ENCODE measurements around the gene SLC8A1.

DNA sequence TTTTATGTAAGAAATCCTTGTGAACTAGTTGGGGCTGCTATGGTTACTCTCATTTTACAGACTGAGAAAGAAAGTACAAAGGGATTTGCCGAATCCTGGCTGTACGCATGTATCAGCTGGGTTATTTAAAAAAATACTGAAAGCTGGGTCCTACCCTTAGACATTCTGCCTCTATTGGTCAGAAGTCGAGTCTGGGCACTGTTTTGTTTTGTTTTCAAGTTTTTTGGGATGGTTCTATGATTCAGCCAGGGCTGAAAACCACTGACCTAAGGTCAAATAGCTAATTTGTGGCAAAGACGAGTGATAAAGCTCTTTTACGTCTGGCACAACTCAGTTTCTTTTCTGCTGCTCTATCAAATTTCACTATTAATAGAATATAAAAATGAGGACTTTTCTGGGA, 5.9 kb upstream of the SLC8A1 start:
- TF ChIP-seq BHLHE40 (IDR thresholded peaks at IDR 0.05; ENCODE audit: low read length) (no peak), MAFK (conservative IDR thresholded peaks at IDR 0.05 in 1 of 2, IDR thresholded peaks at IDR 0.05 in 1 of 2; ENCODE audit: low read length in 2 of 2) (no peak), NFATC3 (CRISPR knock-in tag; IDR thresholded peaks at IDR 0.05) (no peak), TCF12 (IDR thresholded peaks at IDR 0.05) (no peak), TCF12 (CRISPR knock-in tag; IDR thresholded peaks at IDR 0.05) (no peak), DPF2 (CRISPR knock-in tag; IDR thresholded peaks at IDR 0.05; ENCODE audit: borderline replicate concordance, low read depth) (no peak), HDAC2 (CRISPR knock-in tag; IDR thresholded peaks at IDR 0.05) (no peak), MEF2D (CRISPR knock-in tag; IDR thresholded peaks at IDR 0.05) (no peak), ESRRA (CRISPR knock-in tag; IDR thresholded peaks at IDR 0.05; ENCODE audit: low read depth) (no peak), NR2C2 (CRISPR knock-in tag; IDR thresholded peaks at IDR 0.05; ENCODE audit: borderline replicate concordance) (no peak)
- TF ChIP-seq, protein P1, sequence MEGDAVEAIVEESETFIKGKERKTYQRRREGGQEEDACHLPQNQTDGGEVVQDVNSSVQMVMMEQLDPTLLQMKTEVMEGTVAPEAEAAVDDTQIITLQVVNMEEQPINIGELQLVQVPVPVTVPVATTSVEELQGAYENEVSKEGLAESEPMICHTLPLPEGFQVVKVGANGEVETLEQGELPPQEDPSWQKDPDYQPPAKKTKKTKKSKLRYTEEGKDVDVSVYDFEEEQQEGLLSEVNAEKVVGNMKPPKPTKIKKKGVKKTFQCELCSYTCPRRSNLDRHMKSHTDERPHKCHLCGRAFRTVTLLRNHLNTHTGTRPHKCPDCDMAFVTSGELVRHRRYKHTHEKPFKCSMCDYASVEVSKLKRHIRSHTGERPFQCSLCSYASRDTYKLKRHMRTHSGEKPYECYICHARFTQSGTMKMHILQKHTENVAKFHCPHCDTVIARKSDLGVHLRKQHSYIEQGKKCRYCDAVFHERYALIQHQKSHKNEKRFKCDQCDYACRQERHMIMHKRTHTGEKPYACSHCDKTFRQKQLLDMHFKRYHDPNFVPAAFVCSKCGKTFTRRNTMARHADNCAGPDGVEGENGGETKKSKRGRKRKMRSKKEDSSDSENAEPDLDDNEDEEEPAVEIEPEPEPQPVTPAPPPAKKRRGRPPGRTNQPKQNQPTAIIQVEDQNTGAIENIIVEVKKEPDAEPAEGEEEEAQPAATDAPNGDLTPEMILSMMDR (CRISPR knock-in tag; IDR thresholded peaks at IDR 0.05), result no peak
